NCI-H1694 (cell line): ENCODE data around the gene LELP1.
"Not testable (repeated sequence)": the region's sequence is repeated elsewhere in the genome, so short reads cannot be mapped to it uniquely, and the experiment has no call there.

Experiments used
- DNase-seq: peaks from one replicate; lab custom pipeline; 2025; lab: John Stamatoyannopoulos, UW

LELP1 gene

GRCh38 chr1:153203130-153203529 lies at the start of gene LELP1:
Gene LELP1 (plus strand): TSS chr1:153203430. CDS start chr1:153204708, 1,278 bp downstream.
- DNase-seq: no peak

- no peak for DNase-seq
Observed at GRCh38 chr1:153155541-153155940, 47.7 kb upstream of the LELP1 start.

- DNase-seq: no peak
Observed at GRCh38 chr1:153168686-153169085, 34.5 kb upstream of the LELP1 start.

- no peak for DNase-seq
Observed at GRCh38 chr1:153174624-153175023, 28.6 kb upstream of the LELP1 start.

- DNase-seq: no peak
Observed at GRCh38 chr1:153178922-153179321, 24.3 kb upstream of the LELP1 start.

GRCh38 chr1:153180556-153180955 lies 22.7 kb upstream of the LELP1 start:
- DNase-seq: no peak

- DNase-seq: not testable (repeated sequence)
Observed at GRCh38 chr1:153188301-153188700, 14.9 kb upstream of the LELP1 start.

- DNase-seq: no peak
Observed at GRCh38 chr1:153190373-153190772, 12.9 kb upstream of the LELP1 start.

- DNase-seq: peak; percentile 2
Observed at GRCh38 chr1:153192697-153193096, 10.5 kb upstream of the LELP1 start.

- DNase-seq: no peak
Observed at GRCh38 chr1:153194331-153195050, 8.7 kb upstream of the LELP1 start.

GRCh38 chr1:153195216-153195615 lies 8.0 kb upstream of the LELP1 start:
- DNase-seq: no peak

GRCh38 chr1:153202006-153202405 lies 1.2 kb upstream of the LELP1 start:
- no peak for DNase-seq

GRCh38 chr1:153206631-153207030 lies 3.4 kb downstream of the LELP1 start:
- no peak for DNase-seq

GRCh38 chr1:153210206-153210605 lies 7.0 kb downstream of the LELP1 start:
- DNase-seq: no peak

GRCh38 chr1:153212201-153212600 lies 9.0 kb downstream of the LELP1 start:
- no peak for DNase-seq

- DNase-seq: no peak
Observed at GRCh38 chr1:153213519-153213918, 10.3 kb downstream of the LELP1 start.

- no peak for DNase-seq
Observed at GRCh38 chr1:153217212-153217611, 14.0 kb downstream of the LELP1 start, which contains the start of gene PRR9. Gene PRR9 (plus strand): TSS chr1:153217584. CDS start chr1:153218145, 561 bp downstream.

GRCh38 chr1:153217744-153218416 lies 14.7 kb downstream of the LELP1 start:
- no peak for DNase-seq

- no peak for DNase-seq
Observed at GRCh38 chr1:153220606-153221303, 17.5 kb downstream of the LELP1 start.

- peak; percentile 75 for DNase-seq
Observed at GRCh38 chr1:153223040-153223891, 20.0 kb downstream of the LELP1 start.

GRCh38 chr1:153227810-153228209 lies 24.6 kb downstream of the LELP1 start:
- no peak for DNase-seq

GRCh38 chr1:153228491-153228890 lies 25.3 kb downstream of the LELP1 start:
- no peak for DNase-seq
